ENCODE data around the gene BABAM2. TPM values are rescaled to one million over a fixed set of nuclear protein-coding genes. Genes with fewer than 3 reads are reported as not detected.

Gene BABAM2
- total RNA-seq, 3 donors from 2014 or later (not counting 1 experiment from before 2014, with no cell fraction given): 54.6 to 66.1 (median 59.5) TPM

- H3K27me3 ChIP-seq (ENCODE audit: control insufficient read depth, insufficient read depth, low read length): no peaks in the 10 kb centered on the region
- no peaks in the 10 kb centered on the region for H3K36me3 ChIP-seq (ENCODE audit: control insufficient read depth, insufficient read depth, low read length)
- Mint-ChIP-seq H3K27ac (no peak overlapping the region), H3K36me3 (no peaks in the 10 kb centered on the region), H3K9me3 (no peaks in the 10 kb centered on the region), H3K27me3 (ENCODE audit: low read depth in 2 of 2) (no peaks in the 10 kb centered on the region), H3K4me3 (no peak overlapping the region), H3K4me1 (peaks cover 6 to 9% of the 10 kb centered on the region in 2 donors)
- DNase-seq (no peak), ATAC-seq (no peak)
- intact Hi-C loops (cut with micrococcal nuclease): no loop called here
- no peaks in the 10 kb centered on the region for H3K9me3 ChIP-seq (ENCODE audit: control insufficient read depth, insufficient read depth, low read length)
- H3K27ac ChIP-seq (ENCODE audit: low read length): no peak overlapping the region
- no peak for TF ChIP-seq CTCF (IDR thresholded peaks at IDR 0.05)
- 96% methylated on average over 7 of the region's 7 CpGs for WGBS (ENCODE audit: insufficient coverage)
- H3K4me1 ChIP-seq (ENCODE audit: control insufficient read depth, insufficient read depth, low read length): no peaks in the 10 kb centered on the region
- H3K4me3 ChIP-seq (ENCODE audit: low read length): no peak overlapping the region
Observed at GRCh38 chr2:28320371-28320770, 429.8 kb downstream of the BABAM2 start.

- Mint-ChIP-seq H3K27me3 (ENCODE audit: low read depth in 2 of 2) (no peaks in the 10 kb centered on the region), H3K9me3 (no peaks in the 10 kb centered on the region), H3K4me3 (no peak overlapping the region), H3K36me3 (no peaks in the 10 kb centered on the region), H3K4me1 (peaks cover 6 to 10% of the 10 kb centered on the region in 2 donors), H3K27ac (no peak overlapping the region)
- no peaks in the 10 kb centered on the region for H3K27me3 ChIP-seq (ENCODE audit: control insufficient read depth, insufficient read depth, low read length)
- intact Hi-C loops (cut with micrococcal nuclease): no loop called here
- ATAC-seq: no peak
- H3K4me3 ChIP-seq (ENCODE audit: low read length): no peak overlapping the region
- WGBS (ENCODE audit: insufficient coverage): 94% methylated on average over 4 of the region's 4 CpGs
- TF ChIP-seq CTCF (IDR thresholded peaks at IDR 0.05): no peak
- no peak for DNase-seq
- no peaks in the 10 kb centered on the region for H3K4me1 ChIP-seq (ENCODE audit: control insufficient read depth, insufficient read depth, low read length)
- no peak overlapping the region for H3K27ac ChIP-seq (ENCODE audit: low read length)
- H3K36me3 ChIP-seq (ENCODE audit: control insufficient read depth, insufficient read depth, low read length): no peaks in the 10 kb centered on the region
- H3K9me3 ChIP-seq (ENCODE audit: control insufficient read depth, insufficient read depth, low read length): no peaks in the 10 kb centered on the region
Observed at GRCh38 chr2:28321426-28321825, 430.9 kb downstream of the BABAM2 start.

GRCh38 chr2:28322051-28322450 is 431.5 kb downstream of the BABAM2 start:
- intact Hi-C loops (cut with micrococcal nuclease): no loop called here
- Histone ChIP-seq H3K27me3 (ENCODE audit: control insufficient read depth, insufficient read depth, low read length) (no peaks in the 10 kb centered on the region), H3K4me3 (ENCODE audit: low read length) (no peak overlapping the region), H3K27ac (ENCODE audit: low read length) (no peak overlapping the region), H3K36me3 (ENCODE audit: control insufficient read depth, insufficient read depth, low read length) (no peaks in the 10 kb centered on the region), H3K9me3 (ENCODE audit: control insufficient read depth, insufficient read depth, low read length) (no peaks in the 10 kb centered on the region), H3K4me1 (ENCODE audit: control insufficient read depth, insufficient read depth, low read length) (no peaks in the 10 kb centered on the region)
- peaks cover 6 to 10% of the 10 kb centered on the region in 2 donors for H3K4me1 Mint-ChIP-seq
- no peak overlapping the region for H3K4me3 Mint-ChIP-seq
- no peak overlapping the region for H3K27ac Mint-ChIP-seq
- H3K9me3 Mint-ChIP-seq: no peaks in the 10 kb centered on the region
- DNase-seq (no peak), ATAC-seq (no peak)
- no peak for TF ChIP-seq CTCF (IDR thresholded peaks at IDR 0.05)
- H3K27me3 Mint-ChIP-seq (ENCODE audit: low read depth in 2 of 2): no peaks in the 10 kb centered on the region
- 67% methylated on average over 5 of the region's 5 CpGs for WGBS (ENCODE audit: insufficient coverage)
- H3K36me3 Mint-ChIP-seq: no peaks in the 10 kb centered on the region

- no peaks in the 10 kb centered on the region for H3K9me3 Mint-ChIP-seq
- peaks cover 6 to 12% of the 10 kb centered on the region in 2 donors for H3K4me1 Mint-ChIP-seq
- DNase-seq (no peak), ATAC-seq (no peak)
- no peak overlapping the region for H3K27ac Mint-ChIP-seq
- no peaks in the 10 kb centered on the region for H3K27me3 ChIP-seq (ENCODE audit: control insufficient read depth, insufficient read depth, low read length)
- no peak for TF ChIP-seq CTCF (IDR thresholded peaks at IDR 0.05)
- H3K4me3 Mint-ChIP-seq: no peak overlapping the region
- no peak overlapping the region for H3K27ac ChIP-seq (ENCODE audit: low read length)
- H3K36me3 ChIP-seq (ENCODE audit: control insufficient read depth, insufficient read depth, low read length): no peaks in the 10 kb centered on the region
- WGBS (ENCODE audit: insufficient coverage): 93% methylated on average over 8 of the region's 8 CpGs
- no peaks in the 10 kb centered on the region for H3K4me1 ChIP-seq (ENCODE audit: control insufficient read depth, insufficient read depth, low read length)
- no peaks in the 10 kb centered on the region for H3K27me3 Mint-ChIP-seq (ENCODE audit: low read depth in 2 of 2)
- intact Hi-C loops (cut with micrococcal nuclease): no loop called here
- H3K36me3 Mint-ChIP-seq: no peaks in the 10 kb centered on the region
- no peak overlapping the region for H3K4me3 ChIP-seq (ENCODE audit: low read length)
- no peaks in the 10 kb centered on the region for H3K9me3 ChIP-seq (ENCODE audit: control insufficient read depth, insufficient read depth, low read length)
Observed at GRCh38 chr2:28322456-28322855, 431.9 kb downstream of the BABAM2 start.
